ENCODE results near the gene MAVS. TPM values are rescaled to one million over a fixed set of nuclear protein-coding genes. Genes with fewer than 3 reads are reported as not detected.

MAVS gene
- total RNA-seq, 1 experiment from 2014 or later: 23.4 TPM

- TF ChIP-seq FOXP4 (CRISPR knock-in tag; IDR thresholded peaks at IDR 0.05) (no peak), ATF1 (CRISPR knock-in tag; IDR thresholded peaks at IDR 0.05) (no peak), CBFB (CRISPR knock-in tag; IDR thresholded peaks at IDR 0.05; ENCODE audit: low read depth) (no peak), FOXP1 (CRISPR knock-in tag; IDR thresholded peaks at IDR 0.05; ENCODE audit: borderline replicate concordance) (no peak), CREB1 (CRISPR knock-in tag; IDR thresholded peaks at IDR 0.05) (no peak), ZNF219 (CRISPR knock-in tag; IDR thresholded peaks at IDR 0.05; ENCODE audit: borderline replicate concordance) (no peak), ZNF232 (CRISPR knock-in tag; IDR thresholded peaks at IDR 0.05) (no peak), ZNF532 (CRISPR knock-in tag; IDR thresholded peaks at IDR 0.05; ENCODE audit: borderline replicate concordance) (no peak), TP53 (CRISPR knock-in tag; IDR thresholded peaks at IDR 0.05) (no peak), ZNF263 (CRISPR knock-in tag; IDR thresholded peaks at IDR 0.05; ENCODE audit: low read depth) (no peak), ZBTB21 (CRISPR knock-in tag; IDR thresholded peaks at IDR 0.05; ENCODE audit: borderline replicate concordance) (no peak), ETV6 (CRISPR knock-in tag; IDR thresholded peaks at IDR 0.05) (no peak)
- TF ChIP-seq, protein P1, sequence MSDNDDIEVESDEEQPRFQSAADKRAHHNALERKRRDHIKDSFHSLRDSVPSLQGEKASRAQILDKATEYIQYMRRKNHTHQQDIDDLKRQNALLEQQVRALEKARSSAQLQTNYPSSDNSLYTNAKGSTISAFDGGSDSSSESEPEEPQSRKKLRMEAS (CRISPR knock-in tag; IDR thresholded peaks at IDR 0.05): no peak
- TF ChIP-seq, protein P2, sequence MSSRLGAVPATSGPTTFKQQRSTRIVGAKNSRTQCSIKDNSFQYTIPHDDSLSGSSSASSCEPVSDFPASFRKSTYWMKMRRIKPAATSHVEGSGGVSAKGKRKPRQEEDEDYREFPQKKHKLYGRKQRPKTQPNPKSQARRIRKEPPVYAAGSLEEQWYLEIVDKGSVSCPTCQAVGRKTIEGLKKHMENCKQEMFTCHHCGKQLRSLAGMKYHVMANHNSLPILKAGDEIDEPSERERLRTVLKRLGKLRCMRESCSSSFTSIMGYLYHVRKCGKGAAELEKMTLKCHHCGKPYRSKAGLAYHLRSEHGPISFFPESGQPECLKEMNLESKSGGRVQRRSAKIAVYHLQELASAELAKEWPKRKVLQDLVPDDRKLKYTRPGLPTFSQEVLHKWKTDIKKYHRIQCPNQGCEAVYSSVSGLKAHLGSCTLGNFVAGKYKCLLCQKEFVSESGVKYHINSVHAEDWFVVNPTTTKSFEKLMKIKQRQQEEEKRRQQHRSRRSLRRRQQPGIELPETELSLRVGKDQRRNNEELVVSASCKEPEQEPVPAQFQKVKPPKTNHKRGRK (CRISPR knock-in tag; IDR thresholded peaks at IDR 0.05; ENCODE audit: borderline replicate concordance): no peak
Observed at GRCh38 chr20:3925113-3925695, 78.6 kb downstream of the MAVS start (continued).

Small RNA genes within 50 kb of the gene (microRNA-seq; reads per million reads assigned to microRNA genes)
- gene MIR103A2 (ENCODE audit: borderline number of aligned reads): not detected
- gene MIR103B2 (ENCODE audit: borderline number of aligned reads): not detected

Other genes with a start within 250 kb of the MAVS start
- not detected in 3 replicates for gene GFRA4, start 183.4 kb upstream of the MAVS start, total RNA-seq (2021)
- gene ADAM33, start 164.8 kb upstream of the MAVS start, total RNA-seq (2021): 5.3 to 7.1 TPM (median 7.0 TPM) in 3 replicates
- 0.04 to 0.11 TPM in 2 of 3 replicates, not detected in the other for gene SIGLEC1, start 134.2 kb upstream of the MAVS start, total RNA-seq (2021)
- gene HSPA12B, start 114.1 kb upstream of the MAVS start, total RNA-seq (2021): 6.3 to 8.5 TPM (median 8.2 TPM) in 3 replicates
- gene ADISSP, start 79.1 kb upstream of the MAVS start, total RNA-seq (2021): 109 to 129 TPM (median 113 TPM) in 3 replicates
- gene SPEF1, start 65.4 kb upstream of the MAVS start, total RNA-seq (2021): 0.41 to 0.72 TPM (median 0.64 TPM) in 3 replicates
- 55.3 to 58.7 TPM (median 57.6 TPM) in 3 replicates for gene CENPB, start 60.1 kb upstream of the MAVS start, total RNA-seq (2021)
- 35.2 to 37.5 TPM (median 37.4 TPM) in 3 replicates for gene CDC25B, start 50.5 kb upstream of the MAVS start, total RNA-seq (2021)
- 2.8 to 4.1 TPM (median 3.1 TPM) in 3 replicates for gene AP5S1, start 26.3 kb upstream of the MAVS start, total RNA-seq (2021)
- gene PANK2, start 42.6 kb downstream of the MAVS start, total RNA-seq (2021): 60.3 to 63.7 TPM (median 62.7 TPM) in 3 replicates
- gene RNF24, start 168.7 kb downstream of the MAVS start, total RNA-seq (2021): 11.0 to 12.5 TPM (median 11.7 TPM) in 3 replicates